ENCODE results near the gene CYSTM1.

DNA sequence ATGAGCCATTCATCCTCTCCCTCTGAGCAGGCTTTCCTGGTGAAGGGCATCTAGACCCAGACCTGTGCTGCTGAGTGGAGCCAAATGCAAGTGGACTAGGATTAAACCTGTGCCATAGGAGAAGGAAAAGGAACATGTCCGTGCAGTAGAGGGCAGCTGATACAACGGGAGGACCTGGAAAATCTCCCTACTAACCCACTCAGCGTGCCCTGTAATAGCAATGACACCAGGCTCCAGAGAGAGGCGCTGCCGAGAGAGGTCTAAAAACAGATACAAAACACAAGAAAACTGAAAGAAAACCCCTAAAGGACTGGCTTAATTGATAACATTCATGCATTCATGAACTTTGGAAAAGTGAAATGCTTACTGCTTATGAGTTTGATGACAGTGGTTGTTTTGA, 67.1 kb downstream of the CYSTM1 start:
- TF ChIP-seq SREBF2 (IDR thresholded peaks at IDR 0.05) (no peak), ZFP36 (IDR thresholded peaks at IDR 0.05; ENCODE audit: borderline replicate concordance, partially characterized antibody) (no peak), NR3C1 (IDR thresholded peaks at IDR 0.05) (no peak), CHD2 (IDR thresholded peaks at IDR 0.05; ENCODE audit: low read length, partially characterized antibody) (no peak), HOXA7 (CRISPR knock-in tag; IDR thresholded peaks at IDR 0.05) (no peak), EHMT2 (IDR thresholded peaks at IDR 0.05; ENCODE audit: low read depth) (no peak), CBX2 (IDR thresholded peaks at IDR 0.05; ENCODE audit: borderline replicate concordance, low read depth) (no peak)
- TF ChIP-seq, protein P1, sequence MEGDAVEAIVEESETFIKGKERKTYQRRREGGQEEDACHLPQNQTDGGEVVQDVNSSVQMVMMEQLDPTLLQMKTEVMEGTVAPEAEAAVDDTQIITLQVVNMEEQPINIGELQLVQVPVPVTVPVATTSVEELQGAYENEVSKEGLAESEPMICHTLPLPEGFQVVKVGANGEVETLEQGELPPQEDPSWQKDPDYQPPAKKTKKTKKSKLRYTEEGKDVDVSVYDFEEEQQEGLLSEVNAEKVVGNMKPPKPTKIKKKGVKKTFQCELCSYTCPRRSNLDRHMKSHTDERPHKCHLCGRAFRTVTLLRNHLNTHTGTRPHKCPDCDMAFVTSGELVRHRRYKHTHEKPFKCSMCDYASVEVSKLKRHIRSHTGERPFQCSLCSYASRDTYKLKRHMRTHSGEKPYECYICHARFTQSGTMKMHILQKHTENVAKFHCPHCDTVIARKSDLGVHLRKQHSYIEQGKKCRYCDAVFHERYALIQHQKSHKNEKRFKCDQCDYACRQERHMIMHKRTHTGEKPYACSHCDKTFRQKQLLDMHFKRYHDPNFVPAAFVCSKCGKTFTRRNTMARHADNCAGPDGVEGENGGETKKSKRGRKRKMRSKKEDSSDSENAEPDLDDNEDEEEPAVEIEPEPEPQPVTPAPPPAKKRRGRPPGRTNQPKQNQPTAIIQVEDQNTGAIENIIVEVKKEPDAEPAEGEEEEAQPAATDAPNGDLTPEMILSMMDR (IDR thresholded peaks at IDR 0.05) = no peak
- TF ChIP-seq, protein P2, sequence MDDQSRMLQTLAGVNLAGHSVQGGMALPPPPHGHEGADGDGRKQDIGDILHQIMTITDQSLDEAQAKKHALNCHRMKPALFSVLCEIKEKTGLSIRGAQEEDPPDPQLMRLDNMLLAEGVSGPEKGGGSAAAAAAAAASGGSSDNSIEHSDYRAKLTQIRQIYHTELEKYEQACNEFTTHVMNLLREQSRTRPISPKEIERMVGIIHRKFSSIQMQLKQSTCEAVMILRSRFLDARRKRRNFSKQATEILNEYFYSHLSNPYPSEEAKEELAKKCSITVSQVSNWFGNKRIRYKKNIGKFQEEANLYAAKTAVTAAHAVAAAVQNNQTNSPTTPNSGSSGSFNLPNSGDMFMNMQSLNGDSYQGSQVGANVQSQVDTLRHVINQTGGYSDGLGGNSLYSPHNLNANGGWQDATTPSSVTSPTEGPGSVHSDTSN (IDR thresholded peaks at IDR 0.05) = no peak
- TF ChIP-seq, protein P3, sequence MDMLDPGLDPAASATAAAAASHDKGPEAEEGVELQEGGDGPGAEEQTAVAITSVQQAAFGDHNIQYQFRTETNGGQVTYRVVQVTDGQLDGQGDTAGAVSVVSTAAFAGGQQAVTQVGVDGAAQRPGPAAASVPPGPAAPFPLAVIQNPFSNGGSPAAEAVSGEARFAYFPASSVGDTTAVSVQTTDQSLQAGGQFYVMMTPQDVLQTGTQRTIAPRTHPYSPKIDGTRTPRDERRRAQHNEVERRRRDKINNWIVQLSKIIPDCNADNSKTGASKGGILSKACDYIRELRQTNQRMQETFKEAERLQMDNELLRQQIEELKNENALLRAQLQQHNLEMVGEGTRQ (IDR thresholded peaks at IDR 0.05) = no peak

All from A549 (cell line).